Calu3 (cell line): ENCODE measurements around the gene LMAN1L. TPM values are rescaled to one million over a fixed set of nuclear protein-coding genes. Genes with fewer than 3 reads are reported as not detected.

Source experiments
- BruUV-seq: library from RNA; stranded (reverse); fragments of 400-500 nt; replicated peaks from 2 replicates; lab custom pipeline; 2021; lab: Mats Ljungman, UMichigan
- CTCF ChIA-PET: fragments of 300-600 bp; sonication (Branson Sonifier 250); formaldehyde crosslinking; loops from one replicate; lab custom pipeline; 2022; ENCODE audit warnings: antibody characterized with exemption; lab: Charles Lee
- DNase-seq: peaks from one replicate; pipeline ENCODE4 v3.0.0; 2022
- H3K27ac Mint-ChIP-seq: one replicate; pipeline ENCODE4 v1.8.0; 2022; ENCODE audit warnings: mixed read lengths; ENCODE audit not compliant: unreplicated experiment
- H3K27me3 Mint-ChIP-seq: one replicate; pipeline ENCODE4 v1.8.0; 2022; ENCODE audit warnings: mixed read lengths; ENCODE audit not compliant: unreplicated experiment
- H3K36me3 Mint-ChIP-seq: one replicate; pipeline ENCODE4 v1.8.0; 2022; ENCODE audit warnings: mild to moderate bottlenecking, moderate library complexity, mixed read lengths; ENCODE audit not compliant: insufficient read depth, unreplicated experiment
- H3K4me1 Mint-ChIP-seq: one replicate; pipeline ENCODE4 v1.8.0; 2022; ENCODE audit warnings: mild to moderate bottlenecking, low read depth, mixed read lengths; ENCODE audit not compliant: unreplicated experiment
- H3K4me3 Mint-ChIP-seq: one replicate; pipeline ENCODE4 v1.8.0; 2022; ENCODE audit warnings: mild to moderate bottlenecking, low read depth, moderate library complexity, mixed read lengths; ENCODE audit not compliant: unreplicated experiment
- H3K9me3 Mint-ChIP-seq: one replicate; pipeline ENCODE4 v1.8.0; 2022; ENCODE audit warnings: low read depth, mixed read lengths; ENCODE audit not compliant: unreplicated experiment
- CTCF ChIP-seq: fragments of 200-600 bp; IDR thresholded peaks from one replicate; pipeline ENCODE4 v1.8.0; 2022; ENCODE audit warnings: antibody characterized with exemption; ENCODE audit not compliant: unreplicated experiment
- intact Hi-C: fragments of 100-400 bp; cut with micrococcal nuclease; formaldehyde crosslinking; loops from one replicate; pipeline ENCODE4 v1.10.0; 2022; ENCODE audit not compliant: unreplicated experiment
- total RNA-seq: library from RNA; stranded (reverse); gene quantifications from 2 replicates; pipeline ENCODE4 v1.2.3, GENCODE V29; 2022

Gene LMAN1L
- total RNA-seq, 1 experiment from 2014 or later: 0.35 TPM

- TF ChIP-seq CTCF: no peak
- H3K4me1 Mint-ChIP-seq: peaks cover 16% of the 10 kb centered on the region
- intact Hi-C loops: no loop called here
- CTCF ChIA-PET: interaction anchor here (0.5 to 0.9 kb wide), 3 partner anchors 10 to 71 kb away, joined by 3 to 4 read pairs (median 3); no protein-coding TSS in a partner anchor
- H3K36me3 Mint-ChIP-seq: no peaks in the 10 kb centered on the region
- no peak overlapping the region for H3K4me3 Mint-ChIP-seq
- H3K27me3 Mint-ChIP-seq: peaks cover 49% of the 10 kb centered on the region
- DNase-seq: no peak
- no peaks in the 10 kb centered on the region for H3K9me3 Mint-ChIP-seq
- no peak overlapping the region for H3K27ac Mint-ChIP-seq
- no TSS peak for BruUV-seq
These were observed 18.2 kb downstream of the LMAN1L start for GRCh38 chr15:74830868-74831267.

- CTCF ChIA-PET: interaction anchor here (0.8 kb wide), 1 partner anchor 17 kb away, joined by 3 read pairs; no protein-coding TSS in a partner anchor
- BruUV-seq: no TSS peak
- Mint-ChIP-seq H3K36me3 (no peaks in the 10 kb centered on the region), H3K27me3 (peaks cover 38% of the 10 kb centered on the region), H3K4me1 (peaks cover 16% of the 10 kb centered on the region), H3K9me3 (no peaks in the 10 kb centered on the region), H3K27ac (no peak overlapping the region), H3K4me3 (no peak overlapping the region)
- TF ChIP-seq CTCF: no peak
- DNase-seq: no peak
- intact Hi-C loops: no loop called here
These were observed 19.3 kb downstream of the LMAN1L start for GRCh38 chr15:74831813-74832495.

GRCh38 chr15:74832826-74833225 lies 20.2 kb downstream of the LMAN1L start:
- H3K27ac Mint-ChIP-seq: no peak overlapping the region
- intact Hi-C loops: no loop called here

DNA sequence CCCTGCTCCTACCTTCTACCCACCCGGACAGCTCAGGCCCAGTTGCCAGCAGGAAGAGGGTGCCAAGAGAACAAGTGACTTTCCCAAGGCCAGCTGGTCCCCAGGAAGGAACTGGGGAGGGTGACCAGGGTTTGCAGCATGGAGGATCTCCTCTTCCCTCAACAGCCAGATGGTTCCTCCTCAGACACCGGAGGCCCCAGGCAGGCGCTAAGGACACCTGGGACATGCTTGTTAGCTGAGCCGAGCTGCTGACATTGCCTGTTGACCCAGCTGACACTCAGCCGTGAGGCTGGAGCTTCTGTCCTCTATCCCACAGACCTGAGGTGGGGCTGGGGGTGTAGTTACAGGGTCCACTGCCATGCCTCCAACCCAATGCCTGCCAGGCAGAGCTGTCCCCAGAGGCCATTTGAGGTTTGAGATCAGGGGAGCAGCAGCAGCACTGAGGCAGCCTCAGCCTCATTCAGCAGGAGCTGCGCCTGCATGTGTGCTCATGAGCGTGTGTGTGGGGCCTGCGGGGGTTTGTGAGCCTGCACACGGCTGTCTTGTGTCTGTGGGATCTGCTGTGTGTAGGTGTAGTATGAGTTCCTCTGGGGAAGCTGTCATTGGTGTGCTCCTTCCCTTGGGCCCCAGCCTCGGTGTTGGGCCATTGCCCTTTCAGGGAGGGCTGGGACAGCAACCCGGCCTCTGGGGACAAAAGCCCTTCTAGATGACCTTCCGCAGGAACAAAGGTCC lies 20.9 kb downstream of the LMAN1L start:
- Mint-ChIP-seq H3K36me3 (no peaks in the 10 kb centered on the region), H3K27me3 (peaks cover 22% of the 10 kb centered on the region), H3K9me3 (no peaks in the 10 kb centered on the region), H3K4me1 (peaks cover 16% of the 10 kb centered on the region), H3K27ac (no peak overlapping the region), H3K4me3 (no peak overlapping the region)
- CTCF ChIA-PET: no interaction called here
- intact Hi-C loops: no loop called here
- no peak for TF ChIP-seq CTCF
- BruUV-seq: no TSS peak
- DNase-seq: no peak

More at GRCh38 chr15:74832826-74833225, 20.2 kb downstream of the LMAN1L start:
- CTCF ChIA-PET: interaction anchor here (0.8 kb wide), 1 partner anchor 18 kb away, joined by 3 read pairs; no protein-coding TSS in a partner anchor
- TF ChIP-seq CTCF: no peak
- peaks cover 29% of the 10 kb centered on the region for H3K27me3 Mint-ChIP-seq
- no peak for DNase-seq
- H3K4me1 Mint-ChIP-seq: peaks cover 16% of the 10 kb centered on the region
- no peaks in the 10 kb centered on the region for H3K36me3 Mint-ChIP-seq
- BruUV-seq: no TSS peak
- no peaks in the 10 kb centered on the region for H3K9me3 Mint-ChIP-seq
- no peak overlapping the region for H3K4me3 Mint-ChIP-seq
